A549 (cell line): ENCODE results near the gene MAPK8IP3. TPM values are rescaled to one million over a fixed set of nuclear protein-coding genes. Genes with fewer than 3 reads are reported as not detected.

Experiments used
- ATAC-seq, 2 experiments: fragments of 200-7000 bp in 1 of 2; fragments of >200 bp in 1 of 2; cut with Nextera tagmentation in 1 of 2; cut with Tn5 transposase in 1 of 2; 3 replicates each; pipeline versions ENCODE4 v1.8.0 to v1.9.1; 2018 to 2020; ENCODE audit warnings: mild to moderate bottlenecking in 1 of 2, moderate library complexity in 1 of 2
- CTCF ChIA-PET: fragments of 300-600 bp; sonication (Branson Sonifier 250); formaldehyde crosslinking; extraction: SDS; loops from one replicate; lab custom pipeline; 2021; ENCODE audit warnings: antibody characterized with exemption, inconsistent platforms; lab: Yijun Ruan, JAX
- POLR2A ChIA-PET: fragments of 350-600 bp; formaldehyde crosslinking; extraction: SDS; loops from one replicate; lab custom pipeline; 2021; ENCODE audit warnings: antibody characterized with exemption, inconsistent platforms; lab: Yijun Ruan, JAX
- DNase-seq, 2 experiments: peaks; one replicate each; pipeline versions ENCODE4 v3.0.0 to v3.0.0-alpha.2; 2011 to 2016; ENCODE audit warnings: low read depth in 1 of 2, low spot score in 1 of 2
- FAIRE-seq: peaks from 2 replicates; lab custom pipeline; 2011; peaks lifted over from hg19 to GRCh38; lab: Jason Lieb, UNC
- H3K27ac ChIP-seq, 2 experiments: fragments of >200 bp; sonication (Bioruptor Twin); formaldehyde crosslinking; 3 replicates each; pipeline ENCODE4 v1.5.1; 2016 to 2017
- H3K4me1 ChIP-seq: fragments of >200 bp; sonication (Bioruptor Twin); formaldehyde crosslinking; 3 replicates; pipeline ENCODE4 v1.6.1; 2016
- H3K4me2 ChIP-seq: fragments of >200 bp; sonication (Bioruptor Twin); formaldehyde crosslinking; 3 replicates; pipeline ENCODE4 v1.6.1; 2016
- H3K4me3 ChIP-seq: fragments of >200 bp; sonication (Bioruptor Twin); formaldehyde crosslinking; 3 replicates; pipeline ENCODE4 v1.5.1; 2016
- H3K9me3 ChIP-seq: fragments of >200 bp; sonication (Bioruptor Twin); formaldehyde crosslinking; 3 replicates; pipeline ENCODE4 v1.6.1; 2016
- CEBPB ChIP-seq, 2 experiments: fragments of >200 bp in 1 of 2; sonication (Bioruptor Twin) in 1 of 2; formaldehyde crosslinking in 1 of 2; IDR thresholded peaks; 2 replicates each; pipeline ENCODE4 v1.6.1; 2012 to 2016
- EHF ChIP-seq: fragments of 250-450 bp; sonication (Bioruptor Pico); IDR thresholded peaks from 2 replicates; pipeline ENCODE4 v1.5.0; 2020; ENCODE audit warnings: mild to moderate bottlenecking
- EP300 ChIP-seq, 2 experiments: fragments of >200 bp; sonication (Bioruptor Twin); formaldehyde crosslinking; IDR thresholded peaks; 2 replicates in 1 of 2; 3 replicates in 1 of 2; pipeline ENCODE4 v1.6.1; 2016 to 2017
- FOSB ChIP-seq: fragments of 250-450 bp; sonication (Bioruptor Pico); IDR thresholded peaks from 2 replicates; pipeline ENCODE4 v1.5.0; 2020; ENCODE audit warnings: mild to moderate bottlenecking, moderate library complexity
- FOSL2 ChIP-seq, 2 experiments: fragments of 450-650 bp in 1 of 2; fragments of >200 bp in 1 of 2; sonication (Bioruptor Twin) in 1 of 2; formaldehyde crosslinking; IDR thresholded peaks; 2 replicates each; pipeline versions ENCODE4 v1.5.0 to v1.6.1; 2016 to 2020; ENCODE audit warnings: mild to moderate bottlenecking in 1 of 2, moderate library complexity in 1 of 2
- GATA3 ChIP-seq: IDR thresholded peaks from 2 replicates; pipeline ENCODE4 v1.6.1; 2012; ENCODE audit warnings: borderline replicate concordance
- JUN ChIP-seq, 2 experiments: fragments of >200 bp; sonication (Bioruptor Twin); formaldehyde crosslinking; IDR thresholded peaks; 2 replicates in 1 of 2; 3 replicates in 1 of 2; pipeline ENCODE4 v1.6.1; 2016 to 2017
- JUNB ChIP-seq: fragments of >200 bp; sonication (Bioruptor Twin); formaldehyde crosslinking; IDR thresholded peaks from 2 replicates; pipeline ENCODE4 v1.6.1; 2016
- MAFK ChIP-seq: fragments of 450-650 bp; IDR thresholded peaks from 2 replicates; pipeline ENCODE4 v1.6.1; 2014; ENCODE audit not compliant: partially characterized antibody
- MYC ChIP-seq: IDR thresholded peaks from 2 replicates; pipeline ENCODE4 v1.6.1; 2012; ENCODE audit warnings: mild to moderate bottlenecking, inconsistent platforms, low read length, improper control_type of control experiment, borderline replicate concordance
- NFE2L2 ChIP-seq: fragments of 150-350 bp; conservative IDR thresholded peaks from 2 replicates; pipeline ENCODE4 v1.6.1; 2014; ENCODE audit warnings: low read length
- NPAS2 ChIP-seq: fragments of 250-450 bp; sonication (Bioruptor Pico); IDR thresholded peaks from 2 replicates; pipeline ENCODE4 v1.8.0; 2022; ENCODE audit warnings: mild to moderate bottlenecking, moderate library complexity, borderline replicate concordance
- NR3C1 ChIP-seq: fragments of >200 bp; sonication (Bioruptor Twin); formaldehyde crosslinking; IDR thresholded peaks from 3 replicates; pipeline ENCODE4 v1.6.1; 2017
- RAD21 ChIP-seq, 2 experiments: fragments of >200 bp in 1 of 2; sonication (Bioruptor Twin) in 1 of 2; formaldehyde crosslinking in 1 of 2; IDR thresholded peaks in 1 of 2; conservative IDR thresholded peaks in 1 of 2; 2 replicates in 1 of 2; 3 replicates in 1 of 2; pipeline ENCODE4 v1.6.1; 2012 to 2018; ENCODE audit warnings: inconsistent platforms in 1 of 2
- RARB ChIP-seq: fragments of 250-450 bp; sonication (Bioruptor Pico); IDR thresholded peaks from 2 replicates; pipeline ENCODE4 v1.8.0; 2021; ENCODE audit warnings: mild to moderate bottlenecking, moderate library complexity
- RCOR1 ChIP-seq: fragments of 150-350 bp; IDR thresholded peaks from 2 replicates; pipeline ENCODE4 v1.6.1; 2014; ENCODE audit warnings: antibody characterized with exemption, low read length, low read depth
- RFX5 ChIP-seq: fragments of 450-650 bp; IDR thresholded peaks from 2 replicates; pipeline ENCODE4 v1.7.1; 2014; ENCODE audit warnings: antibody characterized with exemption, mild to moderate bottlenecking, moderate library complexity
- SMC3 ChIP-seq: fragments of >200 bp; sonication (Bioruptor Twin); formaldehyde crosslinking; IDR thresholded peaks from 3 replicates; pipeline ENCODE4 v1.6.1; 2018; ENCODE audit warnings: inconsistent platforms
- TFCP2L1 ChIP-seq: fragments of 250-450 bp; sonication (Bioruptor Pico); IDR thresholded peaks from 2 replicates; pipeline ENCODE4 v1.5.0; 2021; ENCODE audit warnings: mild to moderate bottlenecking
- ZC3H11A ChIP-seq: fragments of 450-650 bp; IDR thresholded peaks from 2 replicates; pipeline ENCODE4 v1.6.1; 2014; ENCODE audit warnings: antibody characterized with exemption, mild to moderate bottlenecking
- WGBS: methylation state at CpG from one replicate; pipeline ENCODE4 v1.1.6; 2017; ENCODE audit errors: missing lambda C conversion rate; 5-methylcytosine and 5-hydroxymethylcytosine counted together
- polyA plus RNA-seq, 4 experiments: library from polyadenylated mRNA; depleted of rRNA in 3 of 4; stranded (reverse); fragments of >200 nt; fragmentation: RNase III in 1 of 4; extraction: RNeasy Plus Mini Kit Qiagen cat#74134 plus additional on column Dnase treatment in 1 of 4; gene quantifications; 2 replicates in 3 of 4; 3 replicates in 1 of 4; pipeline ENCODE4 v1.2.3, GENCODE V29; 2011 to 2017
- TF ChIP-seq, protein P1 (sequence below): fragments of >200 bp; sonication (Bioruptor Twin); formaldehyde crosslinking; IDR thresholded peaks from 3 replicates; pipeline ENCODE4 v1.5.1; 2016
- TF ChIP-seq, protein P2 (sequence below): fragments of 250-450 bp; sonication (Bioruptor Pico); IDR thresholded peaks from 2 replicates; pipeline ENCODE4 v1.5.0; 2020; ENCODE audit warnings: low read depth, mild to moderate bottlenecking, moderate library complexity
- TF ChIP-seq, protein P3 (sequence below): fragments of 150-350 bp; IDR thresholded peaks from 2 replicates; pipeline ENCODE4 v1.6.1; 2014; ENCODE audit warnings: low read depth, mild to moderate bottlenecking, low read length
- TF ChIP-seq, protein P4 (sequence below): IDR thresholded peaks from 2 replicates; pipeline ENCODE4 v1.6.1; 2012
- TF ChIP-seq, protein P5 (sequence below): IDR thresholded peaks from 2 replicates; pipeline ENCODE4 v1.6.1; 2012
- TF ChIP-seq, protein P6 (sequence below): IDR thresholded peaks from 2 replicates; pipeline ENCODE4 v1.6.1; 2012; ENCODE audit warnings: low read depth, borderline replicate concordance

The MAPK8IP3 gene
- polyA plus RNA-seq, 2 of the 4 experiments (the other 2 are of a cell fraction) = 12.0 to 53.3 TPM

DNA sequence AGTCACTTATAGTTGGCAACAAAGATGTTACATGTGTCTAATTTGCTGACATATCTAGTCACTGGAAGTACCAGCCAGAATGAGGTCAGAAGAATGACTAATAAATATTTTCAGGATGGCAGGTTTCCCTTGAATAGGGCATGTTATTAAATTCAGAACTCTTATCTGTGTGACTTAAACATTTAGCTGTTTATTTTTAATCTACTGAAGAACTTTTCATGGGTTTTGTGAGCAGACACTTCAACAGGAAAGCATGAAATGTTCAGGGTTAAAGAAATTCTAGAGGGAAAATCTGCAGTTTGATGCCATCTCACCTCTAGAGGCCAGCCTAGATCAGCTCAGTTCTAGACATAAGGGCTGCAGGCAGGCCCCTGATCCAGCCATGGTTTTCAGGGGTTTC, 14.7 kb upstream of the MAPK8IP3 start:
- H3K27ac ChIP-seq = peak overlapping the region; percentile 85 to 95
- DNase-seq (peak in 1 of 2 experiments; percentile 52), ATAC-seq (peak; percentile 61 to 65), FAIRE-seq (peak; percentile 39)
- peak overlapping the region; percentile 30; the same call in 2 of the 3 replicates for H3K4me3 ChIP-seq
- ChIA-PET CTCF (interaction anchor here (0.6 to 5.3 kb wide), 17 partner anchors 9 to 118 kb away, joined by 3 to 72 read pairs (median 4); partner anchors contain the start of genes JPT2, MAPK8IP3, NUBP2 and SPSB3), POLR2A (interaction anchor here (0.6 to 2.0 kb wide), 6 partner anchors 9 to 89 kb away, joined by 3 to 44 read pairs (median 4); partner anchors contain the start of genes CRAMP1, IFT140, JPT2 and MAPK8IP3)
- no peak for TF ChIP-seq NPAS2
- no peak for TF ChIP-seq RFX5
- TF ChIP-seq, protein P1, sequence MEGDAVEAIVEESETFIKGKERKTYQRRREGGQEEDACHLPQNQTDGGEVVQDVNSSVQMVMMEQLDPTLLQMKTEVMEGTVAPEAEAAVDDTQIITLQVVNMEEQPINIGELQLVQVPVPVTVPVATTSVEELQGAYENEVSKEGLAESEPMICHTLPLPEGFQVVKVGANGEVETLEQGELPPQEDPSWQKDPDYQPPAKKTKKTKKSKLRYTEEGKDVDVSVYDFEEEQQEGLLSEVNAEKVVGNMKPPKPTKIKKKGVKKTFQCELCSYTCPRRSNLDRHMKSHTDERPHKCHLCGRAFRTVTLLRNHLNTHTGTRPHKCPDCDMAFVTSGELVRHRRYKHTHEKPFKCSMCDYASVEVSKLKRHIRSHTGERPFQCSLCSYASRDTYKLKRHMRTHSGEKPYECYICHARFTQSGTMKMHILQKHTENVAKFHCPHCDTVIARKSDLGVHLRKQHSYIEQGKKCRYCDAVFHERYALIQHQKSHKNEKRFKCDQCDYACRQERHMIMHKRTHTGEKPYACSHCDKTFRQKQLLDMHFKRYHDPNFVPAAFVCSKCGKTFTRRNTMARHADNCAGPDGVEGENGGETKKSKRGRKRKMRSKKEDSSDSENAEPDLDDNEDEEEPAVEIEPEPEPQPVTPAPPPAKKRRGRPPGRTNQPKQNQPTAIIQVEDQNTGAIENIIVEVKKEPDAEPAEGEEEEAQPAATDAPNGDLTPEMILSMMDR = peak; percentile 38; the same call in 2 of the 3 replicates
- no peak for TF ChIP-seq RARB (CRISPR knock-in tag)
- TF ChIP-seq RAD21 (conservative IDR thresholded peaks at IDR 0.05 in 1 of 2, IDR thresholded peaks at IDR 0.05 in 1 of 2) = peak; percentile 38 to 45; a peak in 4 of 5 replicates
- no peak for TF ChIP-seq FOSL2 (IDR thresholded peaks at IDR 0.05)
- TF ChIP-seq FOSL2 (CRISPR knock-in tag; IDR thresholded peaks at IDR 0.05) = peak; percentile 65
- TF ChIP-seq NR3C1 = no peak
- TF ChIP-seq ZC3H11A = no peak
- TF ChIP-seq MAFK = peak; percentile 66
- no peak for TF ChIP-seq RCOR1
- TF ChIP-seq NFE2L2 = no peak
- 0 out of 2 replicates have a peak, but pooled peaks have one; percentile 12 for TF ChIP-seq JUNB
- no peak; a peak in 1 of 5 replicates for TF ChIP-seq JUN (IDR thresholded peaks at IDR 0.05)
- TF ChIP-seq EP300 (IDR thresholded peaks at IDR 0.05) = no peak
- TF ChIP-seq TFCP2L1 = no peak
- H3K4me2 ChIP-seq = peak overlapping the region; percentile 79
- H3K9me3 ChIP-seq = no peaks in the 10 kb centered on the region
- H3K4me1 ChIP-seq = peaks cover 68% of the 10 kb centered on the region

DNA sequence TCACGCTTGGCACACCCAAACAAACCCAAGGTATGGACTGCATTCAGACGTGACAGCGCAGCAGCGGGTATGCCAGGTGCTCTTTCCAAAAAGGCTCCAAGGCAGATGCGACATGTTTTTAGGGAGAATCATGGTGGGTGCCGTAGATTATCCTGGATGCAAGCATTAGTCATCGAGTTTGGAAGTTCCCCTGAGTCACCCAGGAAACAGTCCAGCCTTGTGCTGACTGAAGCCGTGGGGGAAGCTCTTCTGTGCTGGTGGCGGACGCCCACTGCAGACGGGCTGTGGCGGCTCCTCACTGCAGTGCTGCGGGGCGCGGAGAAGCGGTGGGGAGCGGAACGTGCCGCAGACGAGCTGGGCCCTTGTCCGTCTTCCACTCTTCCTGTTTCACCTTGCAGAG, 14.0 kb upstream of the MAPK8IP3 start:
- peak; percentile 82 to 86 for DNase-seq
- no peak for FAIRE-seq
- no peaks in the 10 kb centered on the region for H3K9me3 ChIP-seq
- H3K4me2 ChIP-seq = peak overlapping the region; percentile 79
- H3K27ac ChIP-seq = peak overlapping the region; percentile 85 to 95
- peaks cover 61% of the 10 kb centered on the region for H3K4me1 ChIP-seq
- WGBS = 9% methylated on average over 21 of the region's 21 CpGs
- TF ChIP-seq, protein P2, sequence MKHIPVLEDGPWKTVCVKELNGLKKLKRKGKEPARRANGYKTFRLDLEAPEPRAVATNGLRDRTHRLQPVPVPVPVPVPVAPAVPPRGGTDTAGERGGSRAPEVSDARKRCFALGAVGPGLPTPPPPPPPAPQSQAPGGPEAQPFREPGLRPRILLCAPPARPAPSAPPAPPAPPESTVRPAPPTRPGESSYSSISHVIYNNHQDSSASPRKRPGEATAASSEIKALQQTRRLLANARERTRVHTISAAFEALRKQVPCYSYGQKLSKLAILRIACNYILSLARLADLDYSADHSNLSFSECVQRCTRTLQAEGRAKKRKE (CRISPR knock-in tag) = peak; percentile 52; the same call in 1 of the 2 replicates
- TF ChIP-seq, protein P3, sequence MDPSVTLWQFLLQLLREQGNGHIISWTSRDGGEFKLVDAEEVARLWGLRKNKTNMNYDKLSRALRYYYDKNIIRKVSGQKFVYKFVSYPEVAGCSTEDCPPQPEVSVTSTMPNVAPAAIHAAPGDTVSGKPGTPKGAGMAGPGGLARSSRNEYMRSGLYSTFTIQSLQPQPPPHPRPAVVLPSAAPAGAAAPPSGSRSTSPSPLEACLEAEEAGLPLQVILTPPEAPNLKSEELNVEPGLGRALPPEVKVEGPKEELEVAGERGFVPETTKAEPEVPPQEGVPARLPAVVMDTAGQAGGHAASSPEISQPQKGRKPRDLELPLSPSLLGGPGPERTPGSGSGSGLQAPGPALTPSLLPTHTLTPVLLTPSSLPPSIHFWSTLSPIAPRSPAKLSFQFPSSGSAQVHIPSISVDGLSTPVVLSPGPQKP = no peak
- TF ChIP-seq, protein P4, sequence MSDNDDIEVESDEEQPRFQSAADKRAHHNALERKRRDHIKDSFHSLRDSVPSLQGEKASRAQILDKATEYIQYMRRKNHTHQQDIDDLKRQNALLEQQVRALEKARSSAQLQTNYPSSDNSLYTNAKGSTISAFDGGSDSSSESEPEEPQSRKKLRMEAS = peak; percentile 89
- peak; percentile 82 for TF ChIP-seq FOSL2 (IDR thresholded peaks at IDR 0.05)
- peak; percentile 95 for TF ChIP-seq FOSL2 (CRISPR knock-in tag; IDR thresholded peaks at IDR 0.05)
- TF ChIP-seq JUN (IDR thresholded peaks at IDR 0.05) = peak in 1 of 2 experiments; percentile 65; a peak in 3 of 5 replicates
- peak; percentile 80 for TF ChIP-seq JUNB
- peak; percentile 76; the same call in 1 of the 2 replicates for TF ChIP-seq GATA3
- peak; percentile 17; the same call in 1 of the 3 replicates for TF ChIP-seq SMC3
- no peak for TF ChIP-seq FOSB (CRISPR knock-in tag)
- peak in 1 of 2 experiments; percentile 73; a peak in 1 of 5 replicates for TF ChIP-seq EP300 (IDR thresholded peaks at IDR 0.05)
- 0 out of 2 replicates have a peak, but pooled peaks have one; percentile 33 for TF ChIP-seq NFE2L2
- 0 out of 2 replicates have a peak, but pooled peaks have one; percentile 23 for TF ChIP-seq MYC
- TF ChIP-seq MAFK = peak; percentile 51
- 0 out of 4 replicates have a peak, but pooled peaks of 1 of the 2 experiments have one; percentile 3 for TF ChIP-seq CEBPB (IDR thresholded peaks at IDR 0.05)
- TF ChIP-seq, protein P5, sequence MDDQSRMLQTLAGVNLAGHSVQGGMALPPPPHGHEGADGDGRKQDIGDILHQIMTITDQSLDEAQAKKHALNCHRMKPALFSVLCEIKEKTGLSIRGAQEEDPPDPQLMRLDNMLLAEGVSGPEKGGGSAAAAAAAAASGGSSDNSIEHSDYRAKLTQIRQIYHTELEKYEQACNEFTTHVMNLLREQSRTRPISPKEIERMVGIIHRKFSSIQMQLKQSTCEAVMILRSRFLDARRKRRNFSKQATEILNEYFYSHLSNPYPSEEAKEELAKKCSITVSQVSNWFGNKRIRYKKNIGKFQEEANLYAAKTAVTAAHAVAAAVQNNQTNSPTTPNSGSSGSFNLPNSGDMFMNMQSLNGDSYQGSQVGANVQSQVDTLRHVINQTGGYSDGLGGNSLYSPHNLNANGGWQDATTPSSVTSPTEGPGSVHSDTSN = no peak; the same call in 1 of the 2 replicates
- TF ChIP-seq RAD21 (conservative IDR thresholded peaks at IDR 0.05 in 1 of 2, IDR thresholded peaks at IDR 0.05 in 1 of 2) = peak in 1 of 2 experiments; percentile 35; a peak in 2 of 5 replicates
- TF ChIP-seq, protein P6, sequence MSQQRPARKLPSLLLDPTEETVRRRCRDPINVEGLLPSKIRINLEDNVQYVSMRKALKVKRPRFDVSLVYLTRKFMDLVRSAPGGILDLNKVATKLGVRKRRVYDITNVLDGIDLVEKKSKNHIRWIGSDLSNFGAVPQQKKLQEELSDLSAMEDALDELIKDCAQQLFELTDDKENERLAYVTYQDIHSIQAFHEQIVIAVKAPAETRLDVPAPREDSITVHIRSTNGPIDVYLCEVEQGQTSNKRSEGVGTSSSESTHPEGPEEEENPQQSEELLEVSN = peak; percentile 68; the same call in 1 of the 2 replicates
- no peak for TF ChIP-seq EHF (CRISPR knock-in tag)
- H3K4me3 ChIP-seq = peak overlapping the region; percentile 30
- ChIA-PET POLR2A (interaction anchor here (0.6 to 2.0 kb wide), 8 partner anchors 8 to 82 kb away, joined by 3 to 44 read pairs (median 4); partner anchors contain the start of genes CRAMP1, IFT140, JPT2 and MAPK8IP3), CTCF (interaction anchor here (0.6 to 5.3 kb wide), 15 partner anchors 9 to 118 kb away, joined by 3 to 72 read pairs (median 5); partner anchors contain the start of genes JPT2, MAPK8IP3, NUBP2 and SPSB3)
- ATAC-seq = peak; percentile 84 to 86
